GM12891 (cell line): ENCODE measurements around the gene CPLANE2.

Source experiments
- POLR2A ChIP-seq: IDR thresholded peaks from 2 replicates; pipeline ENCODE4 v1.6.1; 2011; ENCODE audit warnings: low read depth, low read length, control low read depth
- POLR2AphosphoS5 ChIP-seq: IDR thresholded peaks from 2 replicates; pipeline ENCODE4 v1.6.1; 2011; ENCODE audit warnings: low read depth, low read length, control low read depth
- SPI1 ChIP-seq: IDR thresholded peaks from 2 replicates; pipeline ENCODE4 v1.6.1; 2011; ENCODE audit warnings: low read depth, low read length, control low read depth
- TAF1 ChIP-seq: IDR thresholded peaks from 2 replicates; pipeline ENCODE4 v1.6.1; 2011; ENCODE audit warnings: low read depth, low read length, control low read depth

DNA sequence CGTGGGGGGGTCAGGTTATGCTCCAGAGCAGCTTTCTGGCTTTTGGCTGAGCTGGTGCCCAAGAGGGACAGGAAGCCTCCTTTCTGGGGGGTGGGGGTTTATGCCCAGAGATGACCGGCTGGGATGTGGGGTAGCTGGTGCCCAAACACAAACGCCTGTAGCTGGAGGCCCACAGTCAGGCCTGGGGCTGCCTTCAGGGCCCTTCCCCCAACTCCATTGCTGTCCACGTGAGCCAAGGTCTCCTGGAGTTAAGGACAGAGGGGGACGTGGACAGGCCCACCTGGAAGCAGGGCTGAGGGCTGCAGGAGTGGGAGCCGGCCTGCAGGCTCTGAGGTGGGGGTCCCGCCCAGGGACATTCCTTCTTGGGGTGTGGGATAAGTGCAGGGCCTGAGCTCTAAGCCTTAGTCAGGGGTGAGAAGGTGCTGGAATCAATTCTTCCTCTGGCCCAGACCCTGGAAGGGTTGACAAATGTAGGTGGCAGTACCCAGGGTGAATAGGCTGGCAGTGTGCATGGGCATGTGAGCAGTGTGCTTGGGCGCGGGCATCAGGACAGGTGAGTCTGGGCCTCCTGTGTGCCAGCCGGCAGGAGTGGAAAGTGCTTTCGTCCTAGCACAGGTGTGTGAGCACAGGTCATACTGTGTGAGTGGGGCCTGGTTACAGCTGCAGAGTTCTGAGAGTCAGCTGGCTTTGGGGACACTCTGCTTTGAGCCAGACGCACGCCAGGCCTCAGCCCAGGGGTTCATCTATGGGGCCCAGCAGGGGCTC is 6.8 kb downstream of the CPLANE2 start:
- TF ChIP-seq POLR2A: no peak
- no peak for TF ChIP-seq SPI1
- TF ChIP-seq POLR2AphosphoS5: no peak
- no peak for TF ChIP-seq TAF1
